ENCODE data around the gene PI16. TPM values are rescaled to one million over a fixed set of nuclear protein-coding genes. Genes with fewer than 3 reads are reported as not detected.

Gene PI16
- total RNA-seq, 4 donors from 2014 or later = 1.0 to 8.4 (median 2.2) TPM

DNA sequence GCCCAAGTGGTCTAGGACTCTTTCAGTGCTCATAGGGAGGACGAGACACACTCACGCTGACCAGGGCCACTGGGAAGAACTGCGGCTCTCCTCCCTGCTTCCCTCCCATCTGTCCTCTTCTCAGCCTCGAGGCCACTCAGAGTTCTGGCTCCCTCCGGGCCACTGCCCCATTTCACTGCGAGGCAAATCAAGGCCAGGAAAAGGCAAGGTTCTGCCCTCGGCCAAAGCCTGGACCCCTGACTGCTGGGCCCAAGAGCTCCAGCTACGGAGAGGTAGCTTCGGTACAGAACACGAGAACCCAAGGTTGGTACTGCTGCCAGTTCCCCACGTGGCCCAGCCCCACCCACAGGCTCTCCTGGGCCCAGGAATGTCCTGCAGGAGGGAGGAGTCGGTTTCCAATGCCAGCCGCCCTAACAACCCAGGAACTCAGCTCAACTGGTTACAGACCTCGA is 14.7 kb downstream of the PI16 start:
- Histone ChIP-seq H3K27me3 (no peaks in the 10 kb centered on the region), H3K27ac (peak overlapping the region; percentile 15 to 78 (median 32)), H3K4me1 (peaks cover 0 to 42% (median 23%) of the 10 kb centered on the region in 3 donors), H3K9me3 (no peaks in the 10 kb centered on the region), H3K36me3 (peaks cover 22 to 81% (median 50%) of the 10 kb centered on the region in 3 donors), H3K4me3 (no peak overlapping the region)
- WGBS, 2 donors = 51 to 75% methylated on average over 5 to 10 of the region's 14 CpGs
- no peak for DNase-seq
- intact Hi-C loops (cut with DNase I) = no loop called here
- no peak for TF ChIP-seq POLR2A (IDR thresholded peaks at IDR 0.05)
- TF ChIP-seq, protein P1, sequence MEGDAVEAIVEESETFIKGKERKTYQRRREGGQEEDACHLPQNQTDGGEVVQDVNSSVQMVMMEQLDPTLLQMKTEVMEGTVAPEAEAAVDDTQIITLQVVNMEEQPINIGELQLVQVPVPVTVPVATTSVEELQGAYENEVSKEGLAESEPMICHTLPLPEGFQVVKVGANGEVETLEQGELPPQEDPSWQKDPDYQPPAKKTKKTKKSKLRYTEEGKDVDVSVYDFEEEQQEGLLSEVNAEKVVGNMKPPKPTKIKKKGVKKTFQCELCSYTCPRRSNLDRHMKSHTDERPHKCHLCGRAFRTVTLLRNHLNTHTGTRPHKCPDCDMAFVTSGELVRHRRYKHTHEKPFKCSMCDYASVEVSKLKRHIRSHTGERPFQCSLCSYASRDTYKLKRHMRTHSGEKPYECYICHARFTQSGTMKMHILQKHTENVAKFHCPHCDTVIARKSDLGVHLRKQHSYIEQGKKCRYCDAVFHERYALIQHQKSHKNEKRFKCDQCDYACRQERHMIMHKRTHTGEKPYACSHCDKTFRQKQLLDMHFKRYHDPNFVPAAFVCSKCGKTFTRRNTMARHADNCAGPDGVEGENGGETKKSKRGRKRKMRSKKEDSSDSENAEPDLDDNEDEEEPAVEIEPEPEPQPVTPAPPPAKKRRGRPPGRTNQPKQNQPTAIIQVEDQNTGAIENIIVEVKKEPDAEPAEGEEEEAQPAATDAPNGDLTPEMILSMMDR (IDR thresholded peaks at IDR 0.05) = no peak

DNA sequence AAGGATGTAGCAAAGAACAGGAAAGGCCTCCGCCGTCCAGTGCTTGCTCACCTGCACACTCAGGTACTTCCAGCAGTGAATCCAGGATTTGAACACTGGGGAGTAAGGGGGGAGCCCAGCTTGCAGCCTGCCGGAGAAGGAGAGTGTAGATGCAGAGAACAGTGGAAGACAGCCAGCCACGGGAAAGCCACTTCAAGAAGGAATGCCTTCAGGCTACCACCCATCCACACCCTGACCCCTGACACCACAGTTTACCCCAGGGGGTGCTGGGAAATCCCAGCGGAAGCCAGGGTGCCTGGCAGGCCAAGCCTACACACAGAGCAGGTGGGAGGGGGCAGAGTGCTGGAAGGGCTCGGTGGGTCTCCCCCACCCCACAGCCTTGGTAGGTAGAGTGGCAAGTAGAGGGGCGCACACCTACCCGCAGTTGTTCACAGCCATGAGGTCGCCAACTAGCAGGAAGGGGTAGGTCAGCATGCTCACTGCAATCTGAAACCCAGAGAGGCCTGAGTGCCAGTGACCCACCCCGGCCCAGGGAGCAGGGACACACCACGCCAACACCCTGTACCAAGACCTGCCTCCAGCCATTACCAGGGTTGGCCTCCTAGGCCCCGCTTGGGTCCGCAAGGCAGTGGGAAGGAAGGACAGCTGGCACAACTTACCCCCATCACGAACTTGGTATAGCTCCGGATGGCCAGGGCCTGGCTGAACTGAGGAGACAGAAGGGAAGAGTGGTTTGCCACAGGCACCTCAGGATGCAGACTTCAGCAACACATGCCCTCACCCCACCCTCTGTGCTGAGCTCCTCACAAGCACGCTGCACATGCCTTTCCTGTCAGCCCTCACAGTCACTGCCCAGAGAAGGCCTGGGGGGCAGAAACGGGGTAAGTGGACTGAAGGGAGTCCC is 15.7 kb downstream of the PI16 start:
- 75 to 80% methylated on average over 6 to 9 of the region's 17 CpGs for WGBS, 2 donors
- no peaks in the 10 kb centered on the region for H3K27me3 ChIP-seq
- no peak overlapping the region for H3K4me3 ChIP-seq
- peaks cover 32 to 91% (median 58%) of the 10 kb centered on the region in 3 donors for H3K36me3 ChIP-seq
- intact Hi-C loops (cut with DNase I) = no loop called here
- peak overlapping the region in 2 of 4 donors; percentile 19 to 78 for H3K27ac ChIP-seq
- no peaks in the 10 kb centered on the region for H3K9me3 ChIP-seq
- H3K4me1 ChIP-seq = peaks cover 0 to 38% (median 21%) of the 10 kb centered on the region in 3 donors
- DNase-seq = no peak
- no peak for TF ChIP-seq POLR2A (IDR thresholded peaks at IDR 0.05)
- TF ChIP-seq, protein P1 (IDR thresholded peaks at IDR 0.05) = no peak

DNA sequence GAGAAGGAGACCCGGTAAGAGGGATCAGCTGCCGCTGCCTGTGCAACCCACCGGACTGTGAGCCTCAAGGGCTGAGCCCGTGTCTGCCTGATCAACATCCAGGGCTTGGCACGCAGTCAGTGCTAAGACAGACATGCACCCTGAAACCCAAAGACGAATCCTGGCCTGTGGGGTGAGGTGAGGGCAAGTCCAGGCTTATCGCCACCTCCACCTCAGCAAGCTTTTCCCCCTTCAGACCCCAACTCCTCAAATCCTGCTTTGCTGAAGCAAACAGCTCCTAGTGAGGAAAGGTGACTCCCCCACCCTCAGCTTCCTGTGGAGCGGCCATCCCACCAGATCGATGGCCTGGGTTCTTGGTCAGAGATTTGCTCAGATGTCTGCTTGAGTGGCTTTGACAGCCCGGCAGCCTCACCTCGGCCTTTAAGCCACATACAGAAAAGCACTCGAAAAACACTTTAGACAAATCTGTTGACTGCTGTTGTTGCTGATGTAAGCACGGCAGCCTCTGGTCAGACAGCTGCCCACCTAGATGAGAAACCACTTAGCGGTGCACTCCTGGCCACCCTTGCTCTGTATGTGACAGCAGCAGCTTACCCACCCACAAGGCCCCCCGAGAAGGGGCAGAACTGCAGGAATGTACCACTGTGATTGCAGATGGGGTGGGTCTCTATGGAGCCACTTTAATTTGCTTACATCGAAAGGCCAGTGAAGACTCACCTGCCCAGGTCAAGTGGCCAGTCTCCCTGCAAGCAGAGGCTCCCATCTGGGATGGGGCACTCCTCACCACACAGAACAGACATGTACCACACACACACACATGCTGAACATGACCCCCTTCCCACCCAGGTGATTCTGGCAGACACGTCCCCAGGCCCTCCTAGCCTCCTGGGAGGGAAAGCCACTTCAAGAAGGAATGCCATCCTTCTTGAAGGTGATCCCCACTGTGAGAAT is 16.6 kb downstream of the PI16 start:
- peak overlapping the region in 1 of 4 donors; percentile 19 for H3K27ac ChIP-seq
- H3K27me3 ChIP-seq = no peaks in the 10 kb centered on the region
- TF ChIP-seq POLR2A (IDR thresholded peaks at IDR 0.05) = no peak
- intact Hi-C loops (cut with DNase I) = no loop called here
- peaks cover 0 to 38% (median 21%) of the 10 kb centered on the region in 3 donors for H3K4me1 ChIP-seq
- peaks cover 41 to 100% (median 67%) of the 10 kb centered on the region in 3 donors for H3K36me3 ChIP-seq
- no peaks in the 10 kb centered on the region for H3K9me3 ChIP-seq
- no peak overlapping the region for H3K4me3 ChIP-seq
- WGBS, 2 donors = 49 to 88% methylated on average over 8 to 9 of the region's 17 CpGs
- DNase-seq = no peak

DNA sequence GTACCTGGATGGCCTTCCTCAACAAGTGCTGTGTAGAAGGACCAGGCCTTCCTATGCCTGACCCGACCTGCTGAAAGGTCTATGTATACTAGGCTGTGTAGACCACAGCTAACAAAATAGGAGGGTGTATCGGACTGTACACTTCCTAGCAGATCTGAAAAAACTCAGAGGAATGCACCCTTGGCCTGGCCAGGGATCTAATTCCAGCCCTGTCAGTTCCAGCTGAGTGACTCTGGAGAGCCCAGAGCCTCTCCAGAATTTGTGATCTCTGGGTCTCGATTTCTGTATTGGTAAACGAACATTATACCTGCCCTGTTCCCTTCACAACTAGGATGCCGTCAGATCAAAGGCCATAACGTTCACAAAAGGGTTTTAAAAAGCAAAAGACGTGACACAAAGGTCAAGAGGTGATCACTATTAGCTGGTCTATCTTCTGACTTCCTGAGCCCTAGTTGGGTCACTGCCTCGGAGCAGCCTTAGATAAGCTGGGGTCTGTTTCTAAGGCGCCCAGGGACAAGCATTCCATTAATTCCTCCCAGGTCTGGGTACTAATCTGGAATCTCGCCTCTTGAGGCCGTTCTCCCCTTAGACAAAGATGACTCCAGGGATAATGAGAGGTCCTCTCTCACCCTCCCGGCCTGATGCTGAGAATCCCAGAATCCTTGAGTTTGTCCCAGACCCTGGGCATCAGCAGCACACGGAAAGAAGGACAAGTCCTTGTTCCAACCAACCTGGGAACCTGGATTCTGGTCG is 17.6 kb downstream of the PI16 start:
- TF ChIP-seq POLR2A (IDR thresholded peaks at IDR 0.05) = no peak
- TF ChIP-seq, protein P1 (IDR thresholded peaks at IDR 0.05) = no peak
- H3K9me3 ChIP-seq = no peaks in the 10 kb centered on the region
- WGBS, 2 donors = 87 to 88% methylated on average over 10 to 12 of the region's 14 CpGs
- no peak for DNase-seq
- no peaks in the 10 kb centered on the region for H3K27me3 ChIP-seq
- H3K27ac ChIP-seq = no peak overlapping the region
- no peak overlapping the region for H3K4me3 ChIP-seq
- peaks cover 51 to 100% (median 76%) of the 10 kb centered on the region in 3 donors for H3K36me3 ChIP-seq
- intact Hi-C loops (cut with DNase I) = no loop called here
- peaks cover 0 to 38% (median 21%) of the 10 kb centered on the region in 3 donors for H3K4me1 ChIP-seq

DNA sequence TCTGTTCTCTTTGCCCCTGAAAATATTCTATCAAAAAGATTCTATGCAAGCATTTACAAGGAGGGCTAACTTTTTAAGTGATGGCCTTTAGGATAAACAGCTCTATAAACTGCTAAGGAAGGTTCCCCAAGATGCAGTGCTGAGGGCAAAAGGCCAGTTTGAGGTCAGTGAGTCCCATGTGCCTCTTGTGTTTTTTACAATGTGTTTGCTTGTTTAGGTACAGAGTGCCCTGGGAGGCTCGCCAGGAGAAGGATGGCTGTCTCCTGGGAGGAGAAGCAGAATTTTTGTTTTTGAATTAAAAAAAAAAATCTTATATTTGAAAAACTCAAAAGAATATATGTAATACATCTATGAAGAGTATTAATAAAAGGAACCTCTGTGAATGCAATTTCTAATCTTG is 18.7 kb downstream of the PI16 start:
- Histone ChIP-seq H3K4me1 (peaks cover 0 to 33% (median 21%) of the 10 kb centered on the region in 3 donors), H3K4me3 (no peak overlapping the region), H3K27ac (no peak overlapping the region), H3K27me3 (no peaks in the 10 kb centered on the region), H3K9me3 (no peaks in the 10 kb centered on the region), H3K36me3 (peaks cover 53 to 100% (median 83%) of the 10 kb centered on the region in 3 donors)
- DNase-seq = no peak
- intact Hi-C loops (cut with DNase I) = no loop called here
- TF ChIP-seq POLR2A (IDR thresholded peaks at IDR 0.05) = no peak
- TF ChIP-seq, protein P1 (IDR thresholded peaks at IDR 0.05) = no peak
- 83 to 100% methylated on average over 1 of the region's 1 CpG for WGBS, 2 donors

Data from esophagus squamous epithelium (tissue), 5 donors.